Loucy (cell line): Measurements from ENCODE around the gene SEL1L3.

Source experiments
- H2AFZ ChIP-seq: fragments of 200-600 bp; sonication (generic); 2 replicates; pipeline ENCODE4 v1.6.0; 2016; ENCODE audit warnings: antibody characterized with exemption, mild to moderate bottlenecking, low read length, moderate library complexity
- H3F3A ChIP-seq: fragments of 200-600 bp; 2 replicates; pipeline ENCODE4 v1.6.0; 2016; ENCODE audit warnings: antibody characterized with exemption, low read depth, mild to moderate bottlenecking
- H3K27me3 ChIP-seq: fragments of 200-600 bp; sonication (generic); 2 replicates; pipeline ENCODE4 v1.6.1; 2014; ENCODE audit warnings: low read length, mild to moderate bottlenecking; ENCODE audit not compliant: insufficient read depth, poor library complexity, severe bottlenecking
- H3K36me3 ChIP-seq: fragments of 200-600 bp; sonication (generic); 2 replicates; pipeline ENCODE4 v1.6.1; 2016; ENCODE audit warnings: low read length; ENCODE audit not compliant: insufficient read depth
- H3K4me1 ChIP-seq: fragments of 200-600 bp; sonication (generic); 2 replicates; pipeline ENCODE4 v1.5.1; 2014; ENCODE audit warnings: low read length, mild to moderate bottlenecking; ENCODE audit not compliant: insufficient read depth, poor library complexity, severe bottlenecking
- H3K4me2 ChIP-seq: fragments of 200-600 bp; sonication (generic); 2 replicates; pipeline ENCODE4 v1.6.0; 2014; ENCODE audit warnings: antibody characterized with exemption, low read length, low read depth, mild to moderate bottlenecking; ENCODE audit not compliant: poor library complexity, severe bottlenecking
- H3K4me3 ChIP-seq: fragments of 200-600 bp; sonication (generic); 2 replicates; pipeline ENCODE4 v1.5.1; 2014; ENCODE audit warnings: low read length, mild to moderate bottlenecking, mixed read lengths; ENCODE audit not compliant: poor library complexity, severe bottlenecking
- H3K79me2 ChIP-seq: fragments of 200-600 bp; sonication (generic); 2 replicates; pipeline ENCODE4 v1.6.1; 2014; ENCODE audit warnings: low read length; ENCODE audit not compliant: insufficient read depth
- H3K9ac ChIP-seq: fragments of 200-600 bp; sonication (generic); 2 replicates; pipeline ENCODE4 v1.6.0; 2014; ENCODE audit warnings: mild to moderate bottlenecking, low read depth, low read length, moderate library complexity; ENCODE audit not compliant: poor library complexity, severe bottlenecking
- H3K9me2 ChIP-seq: fragments of 200-600 bp; sonication (generic); replicated peaks from 2 replicates; pipeline ENCODE4 v1.6.1; 2016; ENCODE audit warnings: low read depth, low read length, mixed read lengths
- H3K9me3 ChIP-seq: fragments of 200-600 bp; sonication (generic); 2 replicates; pipeline ENCODE4 v1.6.1; 2014; ENCODE audit warnings: mild to moderate bottlenecking, antibody characterized with exemption, low read length, low read depth; ENCODE audit not compliant: insufficient read depth
- H4K20me1 ChIP-seq: fragments of 200-600 bp; sonication (generic); 2 replicates; pipeline ENCODE4 v1.6.0; 2014; ENCODE audit warnings: antibody characterized with exemption, low read length, mild to moderate bottlenecking; ENCODE audit not compliant: insufficient read depth, poor library complexity, severe bottlenecking
- CTCF ChIP-seq: fragments of 200-600 bp; sonication (generic); conservative IDR thresholded peaks from 2 replicates; pipeline ENCODE4 v1.5.1; 2014; ENCODE audit warnings: mild to moderate bottlenecking, antibody characterized with exemption, low read length
- EZH2phosphoT487 ChIP-seq: fragments of 200-600 bp; IDR thresholded peaks from 2 replicates; pipeline ENCODE4 v1.6.1; 2018; ENCODE audit warnings: antibody characterized with exemption, mild to moderate bottlenecking, moderate library complexity, borderline replicate concordance

SEL1L3 gene

GRCh38 chr4:25879587-25879986, 16.8 kb upstream of the SEL1L3 start:
- H3K36me3 ChIP-seq = no peaks in the 10 kb centered on the region
- no peak overlapping the region for H2AFZ ChIP-seq
- H4K20me1 ChIP-seq = no peaks in the 10 kb centered on the region
- no peaks in the 10 kb centered on the region for H3K4me1 ChIP-seq
- TF ChIP-seq CTCF = no peak
- no peak for TF ChIP-seq EZH2phosphoT487
- no peaks in the 10 kb centered on the region for H3K9me2 ChIP-seq
- H3F3A ChIP-seq = no peaks in the 10 kb centered on the region
- no peak overlapping the region for H3K9ac ChIP-seq
- no peaks in the 10 kb centered on the region for H3K9me3 ChIP-seq
- no peak overlapping the region for H3K4me2 ChIP-seq
- no peak overlapping the region for H3K4me3 ChIP-seq
- no peaks in the 10 kb centered on the region for H3K27me3 ChIP-seq
- no peaks in the 10 kb centered on the region for H3K79me2 ChIP-seq

GRCh38 chr4:25879091-25879584, 16.4 kb upstream of the SEL1L3 start:
- H4K20me1 ChIP-seq = no peaks in the 10 kb centered on the region
- H3K79me2 ChIP-seq = no peaks in the 10 kb centered on the region
- H3K9me2 ChIP-seq = no peaks in the 10 kb centered on the region
- H3K36me3 ChIP-seq = no peaks in the 10 kb centered on the region
- TF ChIP-seq EZH2phosphoT487 (no peak), CTCF (no peak)
- no peaks in the 10 kb centered on the region for H3K4me1 ChIP-seq
- no peaks in the 10 kb centered on the region for H3F3A ChIP-seq
- no peak overlapping the region for H3K9ac ChIP-seq
- H2AFZ ChIP-seq = no peak overlapping the region
- H3K27me3 ChIP-seq = no peaks in the 10 kb centered on the region
- H3K4me3 ChIP-seq = no peak overlapping the region
- no peak overlapping the region for H3K4me2 ChIP-seq
- H3K9me3 ChIP-seq = no peaks in the 10 kb centered on the region

GRCh38 chr4:25878676-25879075, 15.9 kb upstream of the SEL1L3 start:
- no peaks in the 10 kb centered on the region for H3K27me3 ChIP-seq
- H4K20me1 ChIP-seq = no peaks in the 10 kb centered on the region
- H3K9me2 ChIP-seq = no peaks in the 10 kb centered on the region
- no peaks in the 10 kb centered on the region for H3K79me2 ChIP-seq
- H3K36me3 ChIP-seq = no peaks in the 10 kb centered on the region
- H3K4me2 ChIP-seq = no peak overlapping the region
- H2AFZ ChIP-seq = no peak overlapping the region
- H3F3A ChIP-seq = no peaks in the 10 kb centered on the region
- no peaks in the 10 kb centered on the region for H3K4me1 ChIP-seq
- H3K9ac ChIP-seq = no peak overlapping the region
- no peak overlapping the region for H3K4me3 ChIP-seq
- TF ChIP-seq EZH2phosphoT487 = no peak
- no peak for TF ChIP-seq CTCF
- no peaks in the 10 kb centered on the region for H3K9me3 ChIP-seq
